Prostate gland (tissue), 2 donors: ENCODE measurements around the gene MAP7D1. TPM values are rescaled to one million over a fixed set of nuclear protein-coding genes. Genes with fewer than 3 reads are reported as not detected.

Source experiments
- DNase-seq: peaks from one replicate; pipeline ENCODE4 v3.0.0-alpha.2; 2019; ENCODE audit warnings: low spot score
- H3K27ac ChIP-seq, 2 donors: fragments of 200-600 bp; sonication (generic); 2 replicates each; pipeline ENCODE4 v1.5.1; 2017 to 2019
- H3K27me3 ChIP-seq: fragments of 200-600 bp; sonication (generic); replicated peaks from 2 replicates; pipeline ENCODE4 v1.5.1; 2019; ENCODE audit not compliant: insufficient read depth
- H3K36me3 ChIP-seq, 2 donors: fragments of 200-600 bp; sonication (generic); 1 replicate in 1 of 2; 2 replicates in 1 of 2; pipeline versions ENCODE4 v1.5.1 to v1.8.1; 2017 to 2019
- H3K4me1 ChIP-seq: fragments of 200-600 bp; sonication (generic); replicated peaks from 2 replicates; pipeline ENCODE4 v1.5.1; 2019
- H3K4me3 ChIP-seq, 2 donors: fragments of 200-600 bp; sonication (generic); 2 replicates each; pipeline ENCODE4 v1.5.1; 2017 to 2019
- H3K9me3 ChIP-seq: fragments of 200-600 bp; sonication (generic); 2 replicates; pipeline ENCODE4 v1.5.1; 2017
- CTCF ChIP-seq, 4 experiments: fragments of 200-600 bp in 2 of 4; fragments of 450-650 bp in 2 of 4; sonication (generic) in 2 of 4; IDR thresholded peaks; 1 replicate in 3 of 4; 2 replicates in 1 of 4; pipeline ENCODE4 v1.5.1; 2016 to 2019; ENCODE audit warnings: antibody characterized with exemption in 4 of 4, mild to moderate bottlenecking in 2 of 4, moderate library complexity in 2 of 4
- POLR2A ChIP-seq: fragments of 450-650 bp; IDR thresholded peaks from one replicate; pipeline ENCODE4 v1.6.1; 2016; ENCODE audit warnings: antibody characterized with exemption, mild to moderate bottlenecking
- POLR2AphosphoS5 ChIP-seq: sonication (generic); formaldehyde crosslinking; IDR thresholded peaks from one replicate; pipeline ENCODE4 v1.6.1; 2017; ENCODE audit warnings: antibody characterized with exemption
- WGBS: methylation state at CpG from one replicate; pipeline ENCODE4 v1.1.5; 2018; 5-methylcytosine and 5-hydroxymethylcytosine counted together
- intact Hi-C: fragments of 100-400 bp; cut with DNase I; formaldehyde crosslinking; loops from one replicate; pipeline ENCODE4 v1.14.2; 2022
- total RNA-seq, 2 donors: library from RNA; depleted of rRNA; stranded (reverse); fragments of >200 nt; gene quantifications; one replicate each; pipeline ENCODE4 v1.1.0, GENCODE V29; 2016

Gene MAP7D1
- total RNA-seq, 2 donors from 2014 or later = 97.3 to 132 TPM

GRCh38 chr1:36132029-36132428, 23.9 kb upstream of the MAP7D1 start:
- Histone ChIP-seq H3K27ac (no peak overlapping the region), H3K9me3 (no peaks in the 10 kb centered on the region), H3K4me3 (no peak overlapping the region), H3K4me1 (no peaks in the 10 kb centered on the region), H3K27me3 (no peaks in the 10 kb centered on the region), H3K36me3 (no peaks in the 10 kb centered on the region)
- DNase-seq = no peak
- 89% methylated on average over 3 of the region's 3 CpGs for WGBS
- intact Hi-C loops = no loop called here
- TF ChIP-seq CTCF (IDR thresholded peaks at IDR 0.05) = no peak
- no peak for TF ChIP-seq POLR2AphosphoS5
- no peak for TF ChIP-seq POLR2A

GRCh38 chr1:36133484-36133883, 22.5 kb upstream of the MAP7D1 start:
- Histone ChIP-seq H3K9me3 (no peaks in the 10 kb centered on the region), H3K4me3 (no peak overlapping the region), H3K27ac (no peak overlapping the region), H3K36me3 (no peaks in the 10 kb centered on the region), H3K4me1 (no peaks in the 10 kb centered on the region), H3K27me3 (no peaks in the 10 kb centered on the region)
- TF ChIP-seq POLR2A = peak; percentile 36
- peak; percentile 45 for TF ChIP-seq POLR2AphosphoS5
- TF ChIP-seq CTCF (IDR thresholded peaks at IDR 0.05) = no peak
- DNase-seq = peak; percentile 56
- intact Hi-C loops = no loop called here
- 52% methylated on average over 3 of the region's 3 CpGs for WGBS

GRCh38 chr1:36134031-36134430, 21.9 kb upstream of the MAP7D1 start:
- DNase-seq = no peak
- no peaks in the 10 kb centered on the region for H3K9me3 ChIP-seq
- no peaks in the 10 kb centered on the region for H3K4me1 ChIP-seq
- intact Hi-C loops = loop anchor here (1.0 kb wide), 1 partner anchor 35 kb away; no protein-coding TSS in a partner anchor
- H3K27ac ChIP-seq = no peak overlapping the region
- no peaks in the 10 kb centered on the region for H3K27me3 ChIP-seq
- WGBS = 46% methylated on average over 6 of the region's 6 CpGs
- no peak for TF ChIP-seq POLR2AphosphoS5
- no peaks in the 10 kb centered on the region for H3K36me3 ChIP-seq
- H3K4me3 ChIP-seq = no peak overlapping the region

GRCh38 chr1:36134505-36135329, 21.2 kb upstream of the MAP7D1 start:
- DNase-seq = no peak
- Histone ChIP-seq H3K36me3 (no peaks in the 10 kb centered on the region), H3K9me3 (no peaks in the 10 kb centered on the region), H3K4me3 (no peak overlapping the region), H3K4me1 (no peaks in the 10 kb centered on the region), H3K27me3 (no peaks in the 10 kb centered on the region), H3K27ac (peak overlapping the region; percentile 10 to 55)
- WGBS = 62% methylated on average over 7 of the region's 7 CpGs
- TF ChIP-seq CTCF (IDR thresholded peaks at IDR 0.05) (peak in 3 of 4 experiments; percentile 64 to 77 (median 65)), POLR2AphosphoS5 (no peak)
- intact Hi-C loops = loop anchor here (1.0 kb wide), 1 partner anchor 35 kb away; no protein-coding TSS in a partner anchor

- no peak overlapping the region for H3K4me3 ChIP-seq
- H3K4me1 ChIP-seq = no peaks in the 10 kb centered on the region
- no peaks in the 10 kb centered on the region for H3K27me3 ChIP-seq
- no peaks in the 10 kb centered on the region for H3K9me3 ChIP-seq
- no peak for DNase-seq
- H3K36me3 ChIP-seq = no peaks in the 10 kb centered on the region
- WGBS = 61% methylated on average over 6 of the region's 6 CpGs
- peak overlapping the region; percentile 10 to 55 for H3K27ac ChIP-seq
- TF ChIP-seq CTCF (IDR thresholded peaks at IDR 0.05) (no peak), POLR2AphosphoS5 (no peak)
- intact Hi-C loops = no loop called here
These were observed 20.7 kb upstream of the MAP7D1 start for GRCh38 chr1:36135330-36135667.
